ENCODE data around the gene BST1.

The BST1 gene

DNA sequence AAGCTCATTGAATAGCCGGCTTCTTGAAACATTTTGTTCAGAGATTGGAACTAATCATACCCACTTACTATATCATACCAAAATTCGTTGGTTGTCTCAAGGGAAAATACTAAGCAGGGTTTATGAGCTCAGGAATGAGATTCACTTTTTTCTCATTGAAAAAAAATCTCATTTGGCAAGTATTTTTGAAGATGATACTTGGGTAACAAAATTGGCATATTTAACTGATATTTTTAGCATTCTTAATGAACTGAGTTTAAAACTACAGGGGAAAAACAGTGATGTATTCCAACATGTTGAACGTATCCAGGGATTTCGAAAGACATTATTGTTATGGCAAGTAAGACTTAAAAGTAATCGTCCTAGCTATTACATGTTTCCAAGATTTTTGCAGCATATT lies 14.8 kb upstream of the BST1 start:
- no peak overlapping the region for H3K9ac ChIP-seq (ENCODE audit: low read length)
- no peaks in the 10 kb centered on the region for H3K9me2 ChIP-seq (replicated peaks; ENCODE audit: insufficient read depth, low read length)
- TF ChIP-seq, protein P1, sequence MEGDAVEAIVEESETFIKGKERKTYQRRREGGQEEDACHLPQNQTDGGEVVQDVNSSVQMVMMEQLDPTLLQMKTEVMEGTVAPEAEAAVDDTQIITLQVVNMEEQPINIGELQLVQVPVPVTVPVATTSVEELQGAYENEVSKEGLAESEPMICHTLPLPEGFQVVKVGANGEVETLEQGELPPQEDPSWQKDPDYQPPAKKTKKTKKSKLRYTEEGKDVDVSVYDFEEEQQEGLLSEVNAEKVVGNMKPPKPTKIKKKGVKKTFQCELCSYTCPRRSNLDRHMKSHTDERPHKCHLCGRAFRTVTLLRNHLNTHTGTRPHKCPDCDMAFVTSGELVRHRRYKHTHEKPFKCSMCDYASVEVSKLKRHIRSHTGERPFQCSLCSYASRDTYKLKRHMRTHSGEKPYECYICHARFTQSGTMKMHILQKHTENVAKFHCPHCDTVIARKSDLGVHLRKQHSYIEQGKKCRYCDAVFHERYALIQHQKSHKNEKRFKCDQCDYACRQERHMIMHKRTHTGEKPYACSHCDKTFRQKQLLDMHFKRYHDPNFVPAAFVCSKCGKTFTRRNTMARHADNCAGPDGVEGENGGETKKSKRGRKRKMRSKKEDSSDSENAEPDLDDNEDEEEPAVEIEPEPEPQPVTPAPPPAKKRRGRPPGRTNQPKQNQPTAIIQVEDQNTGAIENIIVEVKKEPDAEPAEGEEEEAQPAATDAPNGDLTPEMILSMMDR (IDR thresholded peaks at IDR 0.05; ENCODE audit: insufficient read depth, low read length, poor library complexity, severe bottlenecking): no peak
- no peak for TF ChIP-seq EZH2phosphoT487 (conservative IDR thresholded peaks at IDR 0.05; ENCODE audit: low read length)
- H3F3A ChIP-seq (ENCODE audit: insufficient read depth): no peaks in the 10 kb centered on the region
- peaks cover 25% of the 10 kb centered on the region for H3K36me3 ChIP-seq (ENCODE audit: low read length)
- H3K4me3 ChIP-seq (ENCODE audit: insufficient read depth, low read length, poor library complexity, severe bottlenecking): no peak overlapping the region
- H3K27ac ChIP-seq (ENCODE audit: low read depth, low read length): no peak overlapping the region
- no peaks in the 10 kb centered on the region for H3K9me3 ChIP-seq (ENCODE audit: insufficient read depth, low read length)
- H3K4me2 ChIP-seq (ENCODE audit: low read depth, low read length, poor library complexity, severe bottlenecking): no peak overlapping the region
- no peak overlapping the region for H2AFZ ChIP-seq (ENCODE audit: low read depth, low read length, severe bottlenecking)
- no peaks in the 10 kb centered on the region; the same call in 1 of the 2 replicates for H4K20me1 ChIP-seq (ENCODE audit: low read depth, low read length)
- peaks cover 16% of the 10 kb centered on the region for H3K79me2 ChIP-seq (ENCODE audit: insufficient read depth, low read length)
- no peaks in the 10 kb centered on the region for H3K27me3 ChIP-seq (ENCODE audit: low read length)

GRCh38 chr4:15689540-15689939 lies 13.3 kb upstream of the BST1 start:
- no peak overlapping the region for H3K4me2 ChIP-seq (ENCODE audit: low read depth, low read length, poor library complexity, severe bottlenecking)
- no peak overlapping the region for H3K27ac ChIP-seq (ENCODE audit: low read depth, low read length)
- H3K36me3 ChIP-seq (ENCODE audit: low read length): peaks cover 24% of the 10 kb centered on the region
- H3F3A ChIP-seq (ENCODE audit: insufficient read depth): no peaks in the 10 kb centered on the region
- no peaks in the 10 kb centered on the region for H3K9me2 ChIP-seq (replicated peaks; ENCODE audit: insufficient read depth, low read length)
- H4K20me1 ChIP-seq (ENCODE audit: low read depth, low read length): no peaks in the 10 kb centered on the region; the same call in 1 of the 2 replicates
- H2AFZ ChIP-seq (ENCODE audit: low read depth, low read length, severe bottlenecking): no peak overlapping the region
- TF ChIP-seq, protein P1 (IDR thresholded peaks at IDR 0.05; ENCODE audit: insufficient read depth, low read length, poor library complexity, severe bottlenecking): no peak
- TF ChIP-seq EZH2phosphoT487 (conservative IDR thresholded peaks at IDR 0.05; ENCODE audit: low read length): no peak
- H3K9ac ChIP-seq (ENCODE audit: low read length): no peak overlapping the region
- no peaks in the 10 kb centered on the region for H3K27me3 ChIP-seq (ENCODE audit: low read length)
- H3K4me3 ChIP-seq (ENCODE audit: insufficient read depth, low read length, poor library complexity, severe bottlenecking): no peak overlapping the region
- H3K79me2 ChIP-seq (ENCODE audit: insufficient read depth, low read length): peaks cover 7% of the 10 kb centered on the region; the same call in 1 of the 2 replicates
- H3K9me3 ChIP-seq (ENCODE audit: insufficient read depth, low read length): no peaks in the 10 kb centered on the region

- no peak for TF ChIP-seq EZH2phosphoT487 (conservative IDR thresholded peaks at IDR 0.05; ENCODE audit: low read length)
- TF ChIP-seq, protein P1 (IDR thresholded peaks at IDR 0.05; ENCODE audit: insufficient read depth, low read length, poor library complexity, severe bottlenecking): no peak
- peaks cover 1% of the 10 kb centered on the region; the same call in 1 of the 2 replicates for H3K79me2 ChIP-seq (ENCODE audit: insufficient read depth, low read length)
- no peaks in the 10 kb centered on the region for H3K9me3 ChIP-seq (ENCODE audit: insufficient read depth, low read length)
- H3K9me2 ChIP-seq (replicated peaks; ENCODE audit: insufficient read depth, low read length): no peaks in the 10 kb centered on the region
- no peaks in the 10 kb centered on the region for H3K27me3 ChIP-seq (ENCODE audit: low read length)
- no peak overlapping the region for H3K4me2 ChIP-seq (ENCODE audit: low read depth, low read length, poor library complexity, severe bottlenecking)
- H2AFZ ChIP-seq (ENCODE audit: low read depth, low read length, severe bottlenecking): no peak overlapping the region
- no peak overlapping the region for H3K4me3 ChIP-seq (ENCODE audit: insufficient read depth, low read length, poor library complexity, severe bottlenecking)
- peaks cover 21% of the 10 kb centered on the region; the same call in 1 of the 2 replicates for H3K36me3 ChIP-seq (ENCODE audit: low read length)
- H3F3A ChIP-seq (ENCODE audit: insufficient read depth): no peaks in the 10 kb centered on the region
- H4K20me1 ChIP-seq (ENCODE audit: low read depth, low read length): no peaks in the 10 kb centered on the region; the same call in 1 of the 2 replicates
- H3K9ac ChIP-seq (ENCODE audit: low read length): no peak overlapping the region
- no peak overlapping the region for H3K27ac ChIP-seq (ENCODE audit: low read depth, low read length)
Observed at GRCh38 chr4:15690020-15690809, 12.7 kb upstream of the BST1 start.
